H7 (cell line): ENCODE measurements around the gene RAI1. TPM values are rescaled to one million over a fixed set of nuclear protein-coding genes. Genes with fewer than 3 reads are reported as not detected.
A peak's percentile ranks its signal among the peaks of the same experiment; 100 is the strongest.

Experiments used
- DNase-seq: peaks from one replicate; pipeline ENCODE4 v3.0.0; 2012
- H3K27me3 ChIP-seq: 2 replicates; pipeline ENCODE4 v1.6.0; 2011; ENCODE audit warnings: mild to moderate bottlenecking, low read length; ENCODE audit not compliant: control insufficient read depth, insufficient read depth
- H3K36me3 ChIP-seq: replicated peaks from 2 replicates; pipeline ENCODE4 v1.5.1; 2011; ENCODE audit warnings: low read length; ENCODE audit not compliant: control insufficient read depth, insufficient read depth
- H3K4me3 ChIP-seq: 2 replicates; pipeline ENCODE4 v1.5.1; 2011; ENCODE audit warnings: low read depth, mild to moderate bottlenecking, control low read depth, low read length, moderate library complexity; ENCODE audit not compliant: insufficient read depth
- total RNA-seq: library from RNA; depleted of rRNA; stranded (reverse); fragments of >200 nt; shearing (Covaris generic); gene quantifications from 2 replicates; pipeline ENCODE4 v1.2.3, GENCODE V29; 2014

RAI1 gene
- total RNA-seq, 1 experiment from 2014 or later, result 11.3 TPM

GRCh38 chr17:17781591-17782496 lies 100.6 kb downstream of the RAI1 start:
- Histone ChIP-seq H3K27me3 (peaks cover 12% of the 10 kb centered on the region; the same call in 1 of the 2 replicates), H3K4me3 (peak overlapping the region; percentile 89), H3K36me3 (no peaks in the 10 kb centered on the region)
- peak; percentile 88 for DNase-seq

- DNase-seq, result peak; percentile 88
- Histone ChIP-seq H3K27me3 (peaks cover 12% of the 10 kb centered on the region; the same call in 1 of the 2 replicates), H3K36me3 (no peaks in the 10 kb centered on the region), H3K4me3 (peak overlapping the region; percentile 89)
Observed at GRCh38 chr17:17782523-17783115, 101.4 kb downstream of the RAI1 start.

- Histone ChIP-seq H3K4me3 (peak overlapping the region; percentile 89), H3K36me3 (no peaks in the 10 kb centered on the region), H3K27me3 (peaks cover 12% of the 10 kb centered on the region; the same call in 1 of the 2 replicates)
- DNase-seq, result peak; percentile 92
Observed at GRCh38 chr17:17783116-17783824, 102.0 kb downstream of the RAI1 start.

GRCh38 chr17:17783825-17784656 lies 102.8 kb downstream of the RAI1 start:
- DNase-seq, result peak; percentile 79
- peaks cover 12% of the 10 kb centered on the region; the same call in 1 of the 2 replicates for H3K27me3 ChIP-seq
- no peaks in the 10 kb centered on the region for H3K36me3 ChIP-seq
- H3K4me3 ChIP-seq, result peak overlapping the region; percentile 89

- no peaks in the 10 kb centered on the region for H3K36me3 ChIP-seq
- H3K27me3 ChIP-seq, result peaks cover 12% of the 10 kb centered on the region; the same call in 1 of the 2 replicates
- H3K4me3 ChIP-seq, result no peak overlapping the region
- no peak for DNase-seq
Observed at GRCh38 chr17:17784657-17785267, 103.5 kb downstream of the RAI1 start.

- H3K4me3 ChIP-seq, result no peak overlapping the region
- no peaks in the 10 kb centered on the region for H3K36me3 ChIP-seq
- H3K27me3 ChIP-seq, result peaks cover 12% of the 10 kb centered on the region; the same call in 1 of the 2 replicates
- DNase-seq, result no peak
Observed at GRCh38 chr17:17785407-17785806, 104.1 kb downstream of the RAI1 start.

GRCh38 chr17:17786998-17787397 lies 105.7 kb downstream of the RAI1 start:
- Histone ChIP-seq H3K27me3 (peaks cover 22% of the 10 kb centered on the region; the same call in 1 of the 2 replicates), H3K4me3 (no peak overlapping the region), H3K36me3 (no peaks in the 10 kb centered on the region)
- no peak for DNase-seq

GRCh38 chr17:17787568-17787967 lies 106.3 kb downstream of the RAI1 start:
- H3K36me3 ChIP-seq, result no peaks in the 10 kb centered on the region
- no peak overlapping the region for H3K4me3 ChIP-seq
- peaks cover 22% of the 10 kb centered on the region; the same call in 1 of the 2 replicates for H3K27me3 ChIP-seq
- no peak for DNase-seq

GRCh38 chr17:17788967-17789366 lies 107.7 kb downstream of the RAI1 start:
- Histone ChIP-seq H3K4me3 (no peak overlapping the region), H3K36me3 (no peaks in the 10 kb centered on the region), H3K27me3 (peaks cover 21% of the 10 kb centered on the region; the same call in 1 of the 2 replicates)
- no peak for DNase-seq

- DNase-seq, result no peak
- H3K4me3 ChIP-seq, result no peak overlapping the region
- peaks cover 17% of the 10 kb centered on the region; the same call in 1 of the 2 replicates for H3K27me3 ChIP-seq
- no peaks in the 10 kb centered on the region for H3K36me3 ChIP-seq
Observed at GRCh38 chr17:17789410-17789809, 108.2 kb downstream of the RAI1 start.

GRCh38 chr17:17789828-17790636 lies 108.8 kb downstream of the RAI1 start:
- Histone ChIP-seq H3K36me3 (no peaks in the 10 kb centered on the region), H3K4me3 (no peak overlapping the region), H3K27me3 (peaks cover 11% of the 10 kb centered on the region; the same call in 1 of the 2 replicates)
- no peak for DNase-seq

GRCh38 chr17:17790637-17791464 lies 109.6 kb downstream of the RAI1 start:
- H3K4me3 ChIP-seq, result no peak overlapping the region

More at GRCh38 chr17:17790637-17791464, 109.6 kb downstream of the RAI1 start:
- H3K36me3 ChIP-seq, result no peaks in the 10 kb centered on the region
- DNase-seq, result no peak
- peaks cover 10% of the 10 kb centered on the region; the same call in 1 of the 2 replicates for H3K27me3 ChIP-seq
